Measurements from ENCODE around the gene ISCA1. TPM values are rescaled to one million over a fixed set of nuclear protein-coding genes. Genes with fewer than 3 reads are reported as not detected.

ISCA1 gene
- total RNA-seq, 2 donors from 2014 or later = 27.4 to 30.9 TPM

GRCh38 chr9:86288499-86289198 is 6.3 kb upstream of the ISCA1 start:
- no peak for DNase-seq (ENCODE audit: low spot score)
- intact Hi-C loops (cut with DNase I) = no loop called here

- intact Hi-C loops (cut with DNase I) = no loop called here
Measured at GRCh38 chr9:86287013-86287412, 4.7 kb upstream of the ISCA1 start.

GRCh38 chr9:86286278-86286677 is 3.9 kb upstream of the ISCA1 start:
- intact Hi-C loops (cut with DNase I) = no loop called here
- DNase-seq (ENCODE audit: low spot score) = no peak

More at GRCh38 chr9:86287013-86287412, 4.7 kb upstream of the ISCA1 start:
- no peak for DNase-seq (ENCODE audit: low spot score)

- DNase-seq (ENCODE audit: low spot score) = no peak
- intact Hi-C loops (cut with DNase I) = no loop called here
Measured at GRCh38 chr9:86285261-86285660, 2.9 kb upstream of the ISCA1 start.

- no peak for DNase-seq (ENCODE audit: low spot score)
- intact Hi-C loops (cut with DNase I) = no loop called here
Measured at GRCh38 chr9:86282979-86283535, 719 bp upstream of the ISCA1 start.

GRCh38 chr9:86281593-86282076 is 703 bp downstream of the ISCA1 start:
- intact Hi-C loops (cut with DNase I) = no loop called here

GRCh38 chr9:86280580-86280979 is 1.8 kb downstream of the ISCA1 start:
- intact Hi-C loops (cut with DNase I) = no loop called here
- DNase-seq (ENCODE audit: low spot score) = no peak

More at GRCh38 chr9:86281593-86282076, 703 bp downstream of the ISCA1 start:
- no peak for DNase-seq (ENCODE audit: low spot score)

- no peak for DNase-seq (ENCODE audit: low spot score)
- intact Hi-C loops (cut with DNase I) = no loop called here
Measured at GRCh38 chr9:86279839-86280238, 2.5 kb downstream of the ISCA1 start.

- intact Hi-C loops (cut with DNase I) = no loop called here
- DNase-seq (ENCODE audit: low spot score) = no peak
Measured at GRCh38 chr9:86277072-86277471, 5.3 kb downstream of the ISCA1 start.

- intact Hi-C loops (cut with DNase I) = no loop called here
- no peak for DNase-seq (ENCODE audit: low spot score)
Measured at GRCh38 chr9:86275962-86276361, 6.4 kb downstream of the ISCA1 start.

- DNase-seq (ENCODE audit: low spot score) = no peak
- intact Hi-C loops (cut with DNase I) = no loop called here
Measured at GRCh38 chr9:86274821-86275643, 7.3 kb downstream of the ISCA1 start.

- intact Hi-C loops (cut with DNase I) = no loop called here
- no peak for DNase-seq (ENCODE audit: low spot score)
Measured at GRCh38 chr9:86272221-86272620, 10.1 kb downstream of the ISCA1 start.

- no peak for DNase-seq (ENCODE audit: low spot score)
- intact Hi-C loops (cut with DNase I) = no loop called here
Measured at GRCh38 chr9:86263876-86264275, 18.5 kb downstream of the ISCA1 start.

GRCh38 chr9:86262492-86262891 is 19.8 kb downstream of the ISCA1 start:
- no peak for DNase-seq (ENCODE audit: low spot score)
- intact Hi-C loops (cut with DNase I) = no loop called here

- DNase-seq (ENCODE audit: low spot score) = no peak
- intact Hi-C loops (cut with DNase I) = no loop called here
Measured at GRCh38 chr9:86259557-86259956, 22.8 kb downstream of the ISCA1 start, which contains the start of gene C9orf153. TSS of gene C9orf153 (minus strand) at chr9:86259657. CDS start at chr9:86229603, 30,054 bp downstream.

GRCh38 chr9:86257391-86257790 is 24.9 kb downstream of the ISCA1 start:
- intact Hi-C loops (cut with DNase I) = no loop called here
- DNase-seq (ENCODE audit: low spot score) = no peak

GRCh38 chr9:86256653-86257052 is 25.7 kb downstream of the ISCA1 start:
- intact Hi-C loops (cut with DNase I) = no loop called here
- DNase-seq (ENCODE audit: low spot score) = no peak

- no peak for DNase-seq (ENCODE audit: low spot score)
- intact Hi-C loops (cut with DNase I) = no loop called here
Measured at GRCh38 chr9:86253577-86253976, 28.8 kb downstream of the ISCA1 start.

GRCh38 chr9:86252870-86253269 is 29.5 kb downstream of the ISCA1 start:
- DNase-seq (ENCODE audit: low spot score) = no peak
- intact Hi-C loops (cut with DNase I) = no loop called here

GRCh38 chr9:86250123-86250522 is 32.2 kb downstream of the ISCA1 start:
- intact Hi-C loops (cut with DNase I) = no loop called here
- no peak for DNase-seq (ENCODE audit: low spot score)

All from posterior vena cava (tissue), 2 donors.